Endothelial cell of umbilical vein (primary cell): ENCODE measurements around the gene COMT. TPM values are rescaled to one million over a fixed set of nuclear protein-coding genes. Genes with fewer than 3 reads are reported as not detected.

Experiments
- BruUV-seq: library from RNA; stranded (reverse); fragments of 400-500 nt; replicated peaks from 2 replicates; lab custom pipeline; 2021; lab: Mats Ljungman, UMichigan
- CTCF ChIA-PET: fragments of 300-600, 350-600 bp; sonication (Branson Sonifier 250); formaldehyde crosslinking; loops from one replicate; lab custom pipeline; 2021; ENCODE audit warnings: antibody characterized with exemption, inconsistent platforms; lab: Charles Lee
- POLR2A ChIA-PET: fragments of 300-600, 350-600 bp; sonication (Branson Sonifier 250); formaldehyde crosslinking; loops from one replicate; lab custom pipeline; 2021; ENCODE audit warnings: antibody characterized with exemption, inconsistent platforms; lab: Charles Lee
- DNase-seq: peaks from one replicate; pipeline ENCODE4 v3.0.0-alpha.2; 2011; ENCODE audit warnings: low read depth, low spot score
- FAIRE-seq: peaks from 2 replicates; lab custom pipeline; 2011; peaks lifted over from hg19 to GRCh38; lab: Jason Lieb, UNC
- H2AFZ ChIP-seq: 2 replicates; pipeline ENCODE4 v1.6.0; 2012; ENCODE audit warnings: low read depth, low read length, control low read depth, inconsistent platforms
- H3K27ac ChIP-seq: 2 replicates; pipeline ENCODE4 v1.5.1; 2011; ENCODE audit warnings: low read depth, mild to moderate bottlenecking, control low read depth, low read length, moderate library complexity; ENCODE audit not compliant: insufficient read depth
- H3K27me3 ChIP-seq, 2 experiments: 2 replicates each; pipeline versions ENCODE4 v1.6.0 to v1.6.1; 2011; ENCODE audit warnings: low read length in 2 of 2, mixed read lengths in 1 of 2; ENCODE audit not compliant: control insufficient read depth in 2 of 2, insufficient read depth in 2 of 2
- H3K36me3 ChIP-seq, 2 experiments: 2 replicates in 1 of 2; 3 replicates in 1 of 2; pipeline ENCODE4 v1.5.1; 2011; ENCODE audit warnings: low read length in 2 of 2, mild to moderate bottlenecking in 1 of 2, moderate library complexity in 1 of 2; ENCODE audit not compliant: control insufficient read depth in 2 of 2, insufficient read depth in 2 of 2; ENCODE audit errors: extremely low read depth in 1 of 2
- H3K4me1 ChIP-seq: 3 replicates; pipeline ENCODE4 v1.5.1; 2011; ENCODE audit warnings: mild to moderate bottlenecking, low read length; ENCODE audit not compliant: control insufficient read depth, insufficient read depth; ENCODE audit errors: extremely low read depth
- H3K4me2 ChIP-seq: 2 replicates; pipeline ENCODE4 v1.6.1; 2011; ENCODE audit warnings: low read length, control low read depth, mixed read lengths; ENCODE audit not compliant: insufficient read depth
- H3K4me3 ChIP-seq, 3 experiments: fragments of 200-600 bp in 1 of 3; sonication (generic), shearing (Covaris generic) in 1 of 3; replicated peaks in 1 of 3; 2 replicates each; pipeline ENCODE4 v1.5.1; 2011 to 2016; ENCODE audit warnings: control low read depth in 3 of 3, low read length in 3 of 3, mild to moderate bottlenecking in 2 of 3, inconsistent platforms in 1 of 3, low read depth in 1 of 3, moderate library complexity in 1 of 3; ENCODE audit not compliant: insufficient read depth in 1 of 3
- H3K79me2 ChIP-seq: 2 replicates; pipeline ENCODE4 v1.6.0; 2012; ENCODE audit warnings: low read length, inconsistent platforms; ENCODE audit not compliant: control insufficient read depth, insufficient read depth
- H3K9ac ChIP-seq: replicated peaks from 2 replicates; pipeline ENCODE3; 2011; ENCODE audit warnings: low read length, control low read depth; ENCODE audit not compliant: insufficient read depth; ENCODE audit errors: extremely low read depth
- H3K9me1 ChIP-seq: replicated peaks from 3 replicates; pipeline ENCODE4 v1.6.0; 2011; ENCODE audit warnings: mild to moderate bottlenecking, low read length; ENCODE audit not compliant: control insufficient read depth, insufficient read depth; ENCODE audit errors: extremely low read depth
- H3K9me3 ChIP-seq: replicated peaks from 2 replicates; pipeline ENCODE4 v1.5.1; 2012; ENCODE audit warnings: low read length, inconsistent platforms; ENCODE audit not compliant: control insufficient read depth, insufficient read depth
- H4K20me1 ChIP-seq: replicated peaks from 2 replicates; pipeline ENCODE3; 2011; ENCODE audit warnings: mild to moderate bottlenecking, low read length; ENCODE audit not compliant: control insufficient read depth, insufficient read depth; ENCODE audit errors: extremely low read depth
- EZH2 ChIP-seq: IDR thresholded peaks from 2 replicates; pipeline ENCODE4 v1.6.1; 2012; ENCODE audit warnings: borderline replicate concordance, low read depth, mild to moderate bottlenecking, moderate library complexity, low read length, inconsistent platforms; ENCODE audit not compliant: severe bottlenecking
- FOS ChIP-seq: IDR thresholded peaks from 2 replicates; pipeline ENCODE4 v1.6.1; 2011; ENCODE audit warnings: mild to moderate bottlenecking, low read length, moderate library complexity, borderline replicate concordance; ENCODE audit not compliant: insufficient read depth
- GATA2 ChIP-seq: IDR thresholded peaks from 2 replicates; pipeline ENCODE4 v1.7.0; 2011; ENCODE audit warnings: low read depth, mild to moderate bottlenecking, moderate library complexity, mixed read lengths, low read length; ENCODE audit not compliant: insufficient read length, insufficient read depth
- JUN ChIP-seq: IDR thresholded peaks from 2 replicates; pipeline ENCODE4 v1.6.1; 2011; ENCODE audit warnings: borderline replicate concordance, low read depth; ENCODE audit not compliant: insufficient read length, insufficient read depth
- MAX ChIP-seq: IDR thresholded peaks from 2 replicates; pipeline ENCODE4 v1.6.1; 2011; ENCODE audit not compliant: insufficient read depth, insufficient read length
- MYC ChIP-seq: IDR thresholded peaks from one replicate; pipeline ENCODE4 v1.6.1; 2011; ENCODE audit warnings: mild to moderate bottlenecking, low read depth, low read length
- POLR2A ChIP-seq: IDR thresholded peaks from 2 replicates; pipeline ENCODE4 v1.6.1; 2012; ENCODE audit warnings: low read depth, mild to moderate bottlenecking, control low read depth, low read length
- POLR2AphosphoS5 ChIP-seq: IDR thresholded peaks from 2 replicates; pipeline ENCODE4 v1.6.1; 2012; ENCODE audit warnings: low read depth, mild to moderate bottlenecking, control low read depth, low read length, moderate library complexity; ENCODE audit not compliant: insufficient read depth
- dilution Hi-C: fragments of 300-500 bp; cut with MboI; formaldehyde crosslinking; loops from one replicate; pipeline ENCODE4 v1.15.0; 2019; ENCODE audit warnings: low sequenced_read_pairs; ENCODE audit not compliant: extremely low pct_ligation_motif_present
- intact Hi-C: fragments of 100-400 bp; cut with micrococcal nuclease; formaldehyde crosslinking; loops from one replicate; pipeline ENCODE4 v1.10.0; 2022
- polyA plus RNA-seq, 4 experiments: library from polyadenylated mRNA; depleted of rRNA in 3 of 4; stranded (reverse) in 3 of 4; unstranded in 1 of 4; fragments of >200 nt; gene quantifications; 2 replicates each; pipeline versions ENCODE4 v1.2.1 to v1.2.3, GENCODE V29; 2011 to 2012; ENCODE audit warnings: missing spikeins in 1 of 4
- total RNA-seq: library from RNA; stranded (reverse); gene quantifications from 2 replicates; pipeline ENCODE4 v1.2.3, GENCODE V29; 2021
- TF ChIP-seq, protein P1 (sequence below), 2 donors: IDR thresholded peaks; 1 replicate in 1 of 2; 2 replicates in 1 of 2; pipeline ENCODE4 v1.5.1; 2011; ENCODE audit warnings: low read length in 2 of 2, mild to moderate bottlenecking in 2 of 2, moderate library complexity in 2 of 2, control low read depth in 1 of 2, inconsistent platforms in 1 of 2, low read depth in 1 of 2; ENCODE audit not compliant: insufficient read depth in 1 of 2; ENCODE audit errors: extremely low read depth in 1 of 2

The COMT gene
- total and polyA plus RNA-seq, 2 donors (not counting 3 experiments of a cell fraction or from before 2014, with no cell fraction given): 221 to 537 TPM

DNA sequence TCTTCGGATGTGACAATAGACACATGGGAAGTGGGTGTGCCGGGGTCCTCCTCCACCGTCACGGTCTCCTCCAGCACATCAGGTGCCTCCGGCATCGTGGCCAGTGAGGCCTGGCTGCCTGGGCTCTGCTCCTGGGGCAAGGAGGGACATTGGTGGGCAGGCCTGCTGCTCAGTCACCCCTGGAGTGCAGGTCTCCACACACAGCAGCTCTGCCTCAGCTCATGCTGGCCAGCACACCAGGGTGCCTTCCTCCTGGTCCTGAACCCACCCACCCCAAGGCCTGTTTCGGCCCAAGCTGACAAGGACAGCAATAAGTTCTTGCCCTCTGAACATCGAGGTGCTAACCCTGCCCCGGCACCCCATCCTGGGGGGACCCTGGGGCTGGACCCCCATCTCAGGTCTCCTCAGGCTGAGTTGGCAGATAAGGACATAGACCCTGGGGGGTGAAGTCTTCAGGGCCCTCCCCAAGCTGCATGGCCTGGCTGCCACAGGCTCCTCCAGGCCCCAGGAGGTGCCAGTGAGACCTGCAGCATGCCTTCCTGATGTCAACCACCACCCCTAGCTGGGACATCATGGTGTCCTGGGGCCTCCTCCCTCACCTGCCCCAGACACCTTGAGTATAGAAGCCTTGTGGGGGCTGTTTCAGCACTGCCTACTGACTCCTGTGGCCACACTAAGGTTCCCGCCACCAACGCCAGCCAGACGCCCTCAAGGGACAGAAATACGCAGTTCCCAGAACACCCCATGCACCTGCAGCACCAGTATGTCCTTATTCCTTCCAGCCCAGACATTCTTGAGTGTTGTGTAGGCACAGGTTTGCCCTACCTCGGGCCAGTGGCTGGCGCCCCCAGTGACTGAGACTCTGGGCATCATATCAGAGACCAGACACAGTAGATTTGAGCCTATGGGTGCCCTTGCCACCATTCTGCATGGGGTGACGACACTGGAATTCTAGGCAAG lies 40.7 kb downstream of the COMT start:
- CTCF ChIA-PET: interaction anchor here (1.0 to 2.7 kb wide), 4 partner anchors 7 to 33 kb away, joined by 3 to 11 read pairs (median 6); no protein-coding TSS in a partner anchor
- no peaks in the 10 kb centered on the region for H4K20me1 ChIP-seq
- TF ChIP-seq, protein P1, sequence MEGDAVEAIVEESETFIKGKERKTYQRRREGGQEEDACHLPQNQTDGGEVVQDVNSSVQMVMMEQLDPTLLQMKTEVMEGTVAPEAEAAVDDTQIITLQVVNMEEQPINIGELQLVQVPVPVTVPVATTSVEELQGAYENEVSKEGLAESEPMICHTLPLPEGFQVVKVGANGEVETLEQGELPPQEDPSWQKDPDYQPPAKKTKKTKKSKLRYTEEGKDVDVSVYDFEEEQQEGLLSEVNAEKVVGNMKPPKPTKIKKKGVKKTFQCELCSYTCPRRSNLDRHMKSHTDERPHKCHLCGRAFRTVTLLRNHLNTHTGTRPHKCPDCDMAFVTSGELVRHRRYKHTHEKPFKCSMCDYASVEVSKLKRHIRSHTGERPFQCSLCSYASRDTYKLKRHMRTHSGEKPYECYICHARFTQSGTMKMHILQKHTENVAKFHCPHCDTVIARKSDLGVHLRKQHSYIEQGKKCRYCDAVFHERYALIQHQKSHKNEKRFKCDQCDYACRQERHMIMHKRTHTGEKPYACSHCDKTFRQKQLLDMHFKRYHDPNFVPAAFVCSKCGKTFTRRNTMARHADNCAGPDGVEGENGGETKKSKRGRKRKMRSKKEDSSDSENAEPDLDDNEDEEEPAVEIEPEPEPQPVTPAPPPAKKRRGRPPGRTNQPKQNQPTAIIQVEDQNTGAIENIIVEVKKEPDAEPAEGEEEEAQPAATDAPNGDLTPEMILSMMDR (IDR thresholded peaks at IDR 0.05; ENCODE audit: extremely low read depth in 1 of 2, insufficient read depth in 1 of 2, low read depth in 1 of 2, low read length in 2 of 2): no peak
- TF ChIP-seq MYC (no peak), POLR2AphosphoS5 (no peak), EZH2 (no peak), FOS (no peak), POLR2A (no peak), GATA2 (no peak), JUN (no peak), MAX (no peak)
- H3K9me1 ChIP-seq: no peaks in the 10 kb centered on the region
- H3K27ac ChIP-seq: no peak overlapping the region
- DNase-seq (no peak), FAIRE-seq (no peak)
- H3K27me3 ChIP-seq: no peaks in the 10 kb centered on the region
- H3K4me3 ChIP-seq: no peak overlapping the region
- H3K9ac ChIP-seq: no peak overlapping the region
- no peak overlapping the region for H2AFZ ChIP-seq
- peaks cover 26% of the 10 kb centered on the region for H3K4me1 ChIP-seq
- peaks cover 4 to 45% of the 10 kb centered on the region in 2 experiments for H3K36me3 ChIP-seq
- dilution Hi-C loops: no loop called here
- no peaks in the 10 kb centered on the region for H3K9me3 ChIP-seq
- no TSS peak for BruUV-seq
- H3K4me2 ChIP-seq: no peak overlapping the region
- H3K79me2 ChIP-seq: peaks cover 13% of the 10 kb centered on the region
- intact Hi-C loops: no loop called here
- POLR2A ChIA-PET: no interaction called here
